GM21447 (cell line): ENCODE results near the gene DDX17.

Experiments used
- ATAC-seq: cut with Tn5 transposase; IDR thresholded peaks from one replicate; pipeline ENCODE4 v1.9.1; 2021; ENCODE audit not compliant: unreplicated experiment

The DDX17 gene

DNA sequence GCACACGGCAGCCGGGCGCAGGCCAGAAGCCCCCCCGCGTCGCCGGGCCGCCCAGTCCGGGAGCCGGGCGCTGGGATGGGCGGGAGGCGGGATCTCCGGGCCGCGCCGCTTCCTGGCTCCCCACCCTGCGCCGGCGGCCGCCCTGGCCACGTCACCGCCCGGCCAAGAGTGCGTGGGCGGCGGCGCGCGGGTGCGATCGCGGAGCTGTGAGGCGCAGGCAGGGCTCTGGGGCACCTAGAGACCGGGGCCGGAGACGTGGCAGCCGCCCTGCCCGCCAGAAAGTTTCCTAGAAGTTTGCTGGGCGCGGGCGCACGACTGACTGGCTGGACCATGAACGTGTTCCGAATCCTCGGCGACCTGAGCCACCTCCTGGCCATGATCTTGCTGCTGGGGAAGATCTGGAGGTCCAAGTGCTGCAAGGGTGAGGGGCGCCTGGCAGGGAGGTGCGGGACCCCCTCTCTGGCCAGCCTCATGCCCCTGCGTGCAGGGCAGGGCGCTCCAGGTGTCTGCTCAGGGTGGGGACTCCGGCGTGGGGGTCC is 38.1 kb downstream of the DDX17 start, which contains the start of gene KDELR3:
Gene KDELR3 (plus strand): TSS at position 193 of the 539 bp plus-strand sequence. CDS start 138 bp downstream, at position 331.
- ATAC-seq, result no peak

DNA sequence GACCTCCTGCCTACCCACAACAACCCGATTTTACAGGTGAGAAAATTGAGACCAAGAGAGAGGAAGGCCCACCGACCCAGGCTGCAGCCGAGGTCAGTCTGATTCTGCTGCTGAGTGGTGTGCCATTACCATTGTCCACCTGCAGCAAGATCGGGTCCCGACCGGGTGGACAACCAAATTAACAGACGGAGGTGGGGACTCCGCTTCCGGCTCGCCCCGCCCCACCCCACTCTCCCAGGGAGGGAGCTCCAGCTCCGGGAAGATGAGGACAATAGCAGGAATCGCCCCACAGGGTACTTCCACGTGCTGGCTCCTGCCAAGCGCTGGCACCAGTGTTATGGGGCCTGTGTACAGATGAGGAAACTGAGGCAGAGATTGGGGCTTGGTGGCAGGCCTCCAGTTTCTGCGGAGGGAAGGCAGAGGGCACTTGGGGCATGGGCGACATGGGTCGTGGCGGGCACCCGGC is 38.6 kb downstream of the DDX17 start:
- no peak for ATAC-seq

DNA sequence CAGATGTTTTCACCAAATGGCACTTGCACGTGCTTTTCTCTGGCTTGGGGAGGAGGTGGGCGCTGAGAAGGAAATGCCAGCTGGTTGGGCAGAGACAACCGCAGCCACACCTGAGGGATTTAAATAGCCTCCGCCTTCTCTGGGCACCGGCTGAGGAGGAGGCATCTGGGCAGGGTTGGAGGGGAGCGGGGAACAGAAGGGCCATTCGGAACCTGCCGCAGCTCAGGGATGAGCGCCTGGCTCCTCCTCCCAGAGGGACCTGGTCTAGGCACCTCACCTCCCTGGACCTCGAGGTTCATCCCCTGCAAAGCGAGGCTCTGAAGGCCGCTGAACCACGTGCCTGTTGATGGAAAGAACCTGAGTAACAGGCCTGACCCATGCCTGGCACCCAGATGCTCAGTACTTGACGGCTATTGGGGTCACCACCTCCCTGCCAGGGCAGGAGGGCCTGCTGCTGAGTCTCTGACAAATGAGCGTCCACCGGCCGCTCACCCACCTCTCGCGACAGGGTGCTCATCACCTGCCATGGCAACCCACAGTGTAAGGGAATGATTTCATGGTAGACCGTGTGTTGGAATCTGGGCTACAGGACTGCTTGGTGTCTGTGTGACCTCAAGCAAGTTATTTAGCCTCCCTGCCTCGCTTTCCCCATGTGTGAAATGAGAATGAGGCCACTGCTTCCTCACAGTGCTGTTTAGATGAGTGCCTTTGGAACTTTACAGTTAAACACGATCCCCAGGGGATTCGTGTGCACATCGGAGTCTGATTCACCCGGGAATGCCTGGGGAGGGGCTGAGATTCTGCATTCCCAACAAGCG is 40.2 kb downstream of the DDX17 start:
- no peak for ATAC-seq

DNA sequence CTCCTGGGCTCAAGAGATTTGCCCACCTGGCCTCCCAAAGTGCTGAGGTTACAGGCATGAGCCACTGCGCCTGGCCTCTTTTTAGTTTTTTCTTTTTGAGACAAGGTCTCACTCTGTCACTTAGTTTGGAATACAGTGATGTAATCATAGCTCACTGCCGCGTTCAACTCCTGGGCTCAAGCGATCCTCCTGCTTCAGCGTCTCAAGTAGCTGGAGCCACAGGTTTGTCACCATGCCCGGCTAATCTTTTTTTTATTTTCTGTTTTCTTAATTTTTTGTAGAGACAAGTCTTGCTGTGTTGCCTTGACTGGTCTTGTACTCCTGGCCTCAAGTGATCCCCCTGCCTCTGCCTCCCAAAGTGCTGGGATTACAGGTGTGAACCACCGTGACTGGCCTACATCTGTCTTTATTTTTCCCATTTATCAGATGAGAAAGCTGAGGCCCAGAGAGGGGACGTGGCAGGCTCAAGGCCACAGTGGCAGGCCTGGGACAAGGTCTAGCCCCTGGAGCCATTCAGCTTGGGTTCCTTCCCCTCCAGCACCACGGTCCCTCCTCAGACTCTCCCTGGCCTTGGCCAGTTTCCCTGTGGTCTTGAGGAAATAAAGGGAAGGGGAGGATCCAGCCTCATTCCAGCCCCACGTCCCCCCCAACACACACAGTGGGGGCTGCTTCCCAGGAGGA is 41.0 kb downstream of the DDX17 start:
- no peak for ATAC-seq

DNA sequence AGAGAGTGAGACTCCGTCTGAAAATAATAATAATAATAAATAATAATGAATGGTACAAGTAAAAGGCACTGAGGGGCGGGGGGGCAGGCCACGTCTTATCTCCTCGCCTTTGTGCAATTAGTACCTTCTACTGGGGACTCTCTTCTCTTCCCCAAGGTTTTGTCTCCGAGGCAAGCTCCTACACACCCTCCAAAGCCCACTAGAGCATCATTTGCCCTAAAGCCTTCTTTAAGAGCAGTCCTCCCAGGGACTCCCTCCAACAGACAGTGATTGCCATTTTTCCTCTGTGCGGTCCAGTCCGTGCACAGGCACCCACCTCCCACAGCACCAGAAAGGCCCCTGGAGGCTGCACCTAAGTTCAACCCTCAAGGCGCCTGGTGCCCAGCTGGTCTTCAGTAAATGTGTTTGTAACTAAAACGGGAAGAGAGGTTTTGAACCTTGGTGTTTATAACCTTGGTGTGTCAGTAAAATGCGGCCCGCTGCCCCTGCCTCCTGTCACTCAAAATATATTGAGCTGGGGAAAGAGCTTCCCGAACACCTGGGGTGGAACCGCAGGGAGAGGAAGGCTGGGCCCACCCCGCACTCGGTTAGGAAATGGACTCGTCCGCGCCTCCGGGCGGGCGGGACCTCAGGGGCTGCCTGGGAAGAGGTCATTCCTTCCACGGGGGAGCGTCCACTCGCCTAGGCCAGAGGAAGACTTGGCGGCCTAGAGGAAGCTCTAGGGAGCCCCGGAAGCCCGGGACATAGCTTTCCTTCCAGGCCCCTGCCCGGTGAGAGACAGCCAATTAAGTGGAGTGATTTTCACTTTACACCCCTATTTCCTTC is 42.9 kb downstream of the DDX17 start:
- no peak for ATAC-seq

DNA sequence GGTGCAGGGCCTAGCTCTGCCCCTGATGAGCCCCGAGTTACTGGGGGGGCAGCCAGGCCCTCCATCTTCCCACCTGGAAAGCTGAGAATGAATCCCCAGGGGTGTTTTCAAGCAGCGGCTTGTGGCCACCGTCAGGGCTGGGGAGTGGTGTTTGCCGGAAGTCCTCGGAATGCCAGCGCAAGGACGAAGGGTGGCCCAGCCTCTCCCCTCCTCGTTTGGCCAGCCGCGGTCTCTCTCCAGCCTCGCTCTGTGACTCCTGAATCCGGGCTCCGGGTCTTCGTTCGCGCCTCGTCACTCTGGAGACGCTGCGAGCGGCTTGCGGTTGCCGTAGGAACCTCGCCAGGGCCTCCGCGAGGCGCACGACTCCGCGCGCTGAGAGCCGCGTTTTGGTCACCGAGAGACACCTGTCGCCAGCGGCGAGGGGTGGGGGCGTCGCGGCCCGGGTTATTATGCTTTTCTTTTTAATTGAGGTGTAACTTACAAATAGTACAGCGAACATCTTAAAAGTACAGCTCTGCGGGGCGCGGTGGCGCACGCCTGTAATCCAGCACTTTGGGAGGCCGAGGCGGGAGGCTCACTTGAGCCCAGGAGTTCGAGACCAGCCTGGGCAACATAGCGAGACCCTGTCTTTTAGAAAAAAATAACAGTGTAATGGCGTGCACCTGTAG is 44.6 kb downstream of the DDX17 start:
- ATAC-seq, result no peak

DNA sequence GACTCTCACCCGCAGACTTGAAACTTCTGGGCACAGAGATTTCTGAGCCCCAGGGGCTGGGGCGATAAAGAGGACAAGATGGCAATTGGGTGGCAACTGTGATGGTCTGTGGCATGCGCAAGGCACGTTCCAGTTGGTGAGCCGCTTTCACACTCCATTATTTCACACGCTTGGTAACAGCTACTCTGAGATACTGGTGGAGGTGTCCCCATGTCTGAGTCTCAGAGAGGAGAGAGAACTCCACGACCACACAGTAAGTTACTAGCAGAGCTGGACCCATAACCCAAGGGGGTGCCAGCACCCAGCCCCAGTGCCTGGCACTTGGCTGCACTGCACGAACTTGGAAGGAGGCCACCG is 45.1 kb downstream of the DDX17 start:
- ATAC-seq, result no peak

DNA sequence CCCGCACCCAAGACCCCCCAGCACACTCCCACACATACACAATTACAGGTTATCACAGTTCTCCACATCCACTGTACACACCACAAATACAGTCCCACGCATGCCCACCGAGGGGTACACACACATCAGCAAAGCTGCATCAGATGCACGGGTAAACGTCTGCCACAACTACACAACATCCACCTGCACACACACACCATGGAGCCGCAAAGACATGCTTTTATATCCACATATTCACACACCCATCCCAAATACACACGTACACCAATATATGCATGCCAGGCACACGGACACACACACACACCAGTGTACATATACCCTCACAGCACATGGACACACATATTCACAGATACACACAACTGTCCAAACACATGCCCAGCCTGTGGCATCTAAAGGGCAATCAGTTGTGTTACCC is 45.7 kb downstream of the DDX17 start:
- ATAC-seq, result no peak

DNA sequence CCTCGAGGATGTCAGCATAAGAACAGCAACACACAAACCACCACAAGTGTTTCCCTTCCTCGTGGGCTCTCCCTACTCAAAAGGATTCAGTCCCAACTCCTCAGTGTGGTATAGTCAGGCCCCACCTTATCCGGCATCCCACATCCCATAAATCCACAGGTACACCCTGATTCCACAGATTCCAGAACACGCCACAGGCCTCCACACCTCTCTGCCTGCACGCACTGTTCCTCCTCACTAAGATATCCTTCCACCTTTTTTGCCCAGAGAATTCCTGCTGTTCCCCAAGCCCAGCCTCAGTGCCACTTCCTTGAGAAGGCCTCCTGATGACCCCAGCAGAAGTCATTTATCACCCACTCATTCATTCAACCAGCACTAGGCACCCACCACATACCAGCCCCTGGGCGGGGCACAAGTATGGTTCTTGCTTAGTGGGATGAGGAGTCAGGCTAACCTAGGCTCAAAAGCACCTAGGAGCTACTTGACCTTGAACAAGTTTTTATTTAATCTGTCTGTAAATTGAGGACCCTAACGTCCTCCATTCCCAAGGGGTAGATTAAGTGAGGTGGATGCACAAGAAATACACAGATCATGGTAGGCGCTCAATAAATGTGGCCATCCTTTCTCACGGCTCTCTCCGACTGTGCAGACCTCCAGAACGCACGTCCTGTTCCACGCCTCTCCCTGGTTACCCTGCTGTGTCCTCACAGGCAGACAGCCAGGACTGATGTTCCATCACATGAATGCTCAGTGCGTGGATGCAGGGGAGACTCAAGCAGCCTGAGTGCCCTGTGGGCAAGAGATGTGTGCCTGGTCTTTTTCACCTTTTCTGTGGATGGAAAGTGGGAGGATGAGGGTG is 49.0 kb downstream of the DDX17 start:
- no peak for ATAC-seq

DNA sequence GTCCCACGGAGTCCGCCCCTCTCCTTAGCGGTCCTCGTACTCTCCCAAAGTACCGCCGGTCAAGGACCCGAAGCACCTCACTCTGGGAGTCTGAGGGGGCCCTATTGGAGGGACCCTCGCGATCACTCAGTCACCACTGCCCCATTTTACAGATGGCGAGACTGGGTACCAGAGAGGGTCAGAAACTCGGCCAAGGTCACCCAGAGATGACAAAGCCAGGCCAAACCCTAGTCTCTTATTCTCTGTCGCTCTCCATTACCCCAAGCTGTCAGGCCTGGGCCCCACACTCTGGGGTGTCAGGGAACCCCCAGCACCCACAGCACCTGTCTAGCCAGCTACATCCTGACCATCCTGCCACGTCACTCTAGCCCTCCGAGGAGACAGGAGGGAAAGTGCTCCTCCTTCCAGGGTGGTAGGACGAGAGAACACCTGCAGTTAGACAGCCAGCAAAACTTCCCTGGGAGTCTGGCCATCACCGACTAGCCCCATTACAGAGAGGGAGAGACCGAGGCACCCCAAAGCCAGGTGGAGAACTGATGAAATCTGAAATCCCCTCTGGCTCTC is 49.8 kb downstream of the DDX17 start:
- ATAC-seq, result no peak

DNA sequence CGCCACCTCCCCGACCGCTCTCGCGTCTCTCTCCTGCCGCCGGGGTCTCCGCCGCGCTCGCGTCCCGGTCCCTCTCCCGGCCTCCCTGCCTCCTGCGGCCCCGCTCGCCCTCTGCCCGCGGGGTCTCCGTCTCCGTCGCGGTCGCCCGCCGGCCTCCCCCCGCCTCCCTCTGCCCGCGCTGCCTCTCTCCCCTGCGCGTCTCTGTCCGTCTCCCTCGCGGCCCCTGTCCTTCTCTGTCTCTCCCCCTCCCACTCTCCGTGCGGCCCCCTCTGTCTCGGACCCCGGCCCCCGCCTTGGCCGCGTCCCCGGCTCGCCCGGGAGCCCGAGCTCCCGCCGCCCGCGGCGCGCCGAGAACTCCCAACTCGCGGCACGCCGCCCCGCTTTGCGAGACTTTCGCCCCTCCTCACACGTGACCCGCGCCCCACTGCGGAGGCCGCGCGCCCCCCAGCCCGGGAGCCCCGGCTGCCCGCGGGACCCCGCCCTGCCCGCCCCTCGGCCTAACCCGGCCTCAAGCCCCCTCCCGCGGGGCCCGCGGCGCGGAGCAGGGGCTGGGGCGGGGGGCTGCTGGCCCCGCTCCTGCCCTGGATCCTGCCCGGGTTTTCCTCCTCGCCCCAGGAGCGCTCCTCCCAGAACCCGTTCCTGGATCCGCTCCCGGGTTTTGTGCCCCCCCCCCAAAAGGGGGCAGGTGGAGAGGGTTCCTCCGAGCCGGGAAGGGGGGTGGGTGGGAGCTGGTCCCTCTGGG is 50.4 kb downstream of the DDX17 start:
- no peak for ATAC-seq

DNA sequence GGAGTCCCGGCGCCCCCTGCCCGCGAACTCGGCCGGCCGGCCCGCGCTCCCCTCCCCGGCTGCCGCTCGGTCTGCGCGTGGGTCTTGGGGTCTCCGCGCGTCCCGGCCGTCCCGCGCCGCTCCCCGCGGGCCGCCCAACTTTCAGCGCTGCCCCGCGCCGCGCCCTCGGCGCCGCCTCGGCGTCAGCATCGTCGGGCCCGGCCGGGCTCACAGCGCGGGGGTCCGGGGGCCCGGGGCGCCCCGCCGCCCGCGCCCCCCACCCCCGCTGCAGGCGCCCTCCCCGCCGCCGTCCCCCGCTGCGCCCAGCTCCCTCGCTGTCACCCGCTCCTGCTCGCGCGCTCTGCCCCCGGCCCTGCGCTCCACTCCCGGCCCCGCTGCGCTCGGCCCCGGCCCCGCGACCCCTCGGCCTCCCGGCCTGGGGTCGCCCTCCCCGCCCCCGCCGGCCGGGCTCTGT is 51.0 kb downstream of the DDX17 start, which contains the start of gene KCNJ4:
Gene KCNJ4 (minus strand): TSS at position 124 of the 454 bp plus-strand sequence. CDS start 27,067 bp downstream, outside the sequence.
- ATAC-seq, result no peak

DNA sequence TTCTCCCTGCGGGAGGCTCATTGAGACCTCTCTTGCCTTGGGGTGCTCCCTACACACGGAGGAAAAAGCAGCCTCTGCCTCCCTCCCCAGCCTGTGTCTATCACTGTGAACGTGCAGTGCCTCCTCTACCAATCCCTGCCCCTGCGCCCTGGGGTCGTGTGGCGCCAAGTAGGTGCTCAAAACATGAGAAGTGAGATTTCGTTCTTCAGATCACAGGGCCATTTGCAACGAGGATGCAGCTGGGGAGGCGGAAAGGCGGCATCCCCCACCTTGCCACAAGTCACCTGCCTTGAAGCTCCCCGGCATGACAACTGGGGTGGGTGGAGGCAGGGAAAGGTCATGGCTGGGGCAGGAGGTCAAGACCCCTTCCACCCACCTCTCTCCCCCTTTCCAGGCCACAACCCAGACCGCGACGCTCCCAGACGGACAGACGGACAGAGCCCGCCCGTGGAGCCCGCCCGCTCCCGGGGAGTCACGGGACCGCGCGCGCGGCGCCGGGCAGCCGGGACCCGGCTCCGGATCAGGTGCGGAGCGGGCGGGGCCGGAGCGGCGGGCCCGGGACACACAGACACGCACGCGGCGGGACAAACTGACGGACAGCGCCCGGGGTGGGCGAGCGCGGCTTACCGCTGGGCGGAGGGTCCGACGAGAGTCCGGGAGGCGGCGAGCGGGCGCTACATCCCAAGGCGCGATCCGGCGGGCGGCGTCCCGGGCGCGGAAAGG is 51.6 kb downstream of the DDX17 start:
- ATAC-seq, result no peak

DNA sequence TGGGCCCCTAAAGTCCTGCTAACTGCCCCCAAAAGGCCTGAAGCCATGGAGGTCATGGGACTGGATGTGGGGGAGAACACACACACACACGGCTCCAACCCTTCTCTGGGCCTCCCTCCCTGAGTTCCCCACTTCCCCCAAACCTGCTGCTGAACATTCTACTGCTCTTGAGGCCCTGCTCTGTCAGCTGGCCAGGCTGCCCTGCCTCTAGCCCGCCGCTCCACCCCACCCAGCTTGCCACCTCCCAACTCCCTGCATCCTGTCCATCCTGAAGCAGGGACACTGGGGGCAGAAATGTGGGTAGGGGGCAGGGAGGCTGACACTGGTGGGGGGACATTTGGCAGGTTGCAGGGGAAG is 52.1 kb downstream of the DDX17 start:
- no peak for ATAC-seq

DNA sequence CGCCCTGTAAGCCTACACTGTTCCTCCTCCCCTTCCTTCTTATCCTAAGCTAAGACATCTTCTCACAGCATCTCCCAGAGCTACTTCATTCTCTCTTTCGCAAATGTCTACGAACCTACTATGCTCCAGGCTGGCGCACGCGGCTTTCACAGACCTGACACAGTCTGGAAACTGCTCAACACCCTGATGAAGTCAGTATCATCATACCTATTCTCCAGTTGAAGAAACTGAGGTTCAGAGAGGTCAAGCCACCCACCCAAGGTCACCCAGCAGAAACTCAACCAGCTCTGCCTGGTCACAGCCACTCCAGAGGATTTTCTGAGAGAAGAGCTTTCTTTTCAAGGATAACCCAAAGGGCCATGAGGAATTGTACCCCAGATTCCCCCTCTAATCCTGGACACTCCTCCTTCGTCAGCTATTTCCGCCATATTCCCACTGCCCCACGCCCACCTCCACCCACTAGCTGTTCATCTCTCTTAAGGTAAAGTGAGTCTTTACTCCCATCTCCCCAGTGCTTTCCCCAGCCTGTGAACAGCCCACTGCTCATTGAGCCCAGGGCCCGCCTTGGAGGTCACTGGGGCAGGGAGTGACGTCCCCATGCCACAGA is 52.9 kb downstream of the DDX17 start:
- ATAC-seq, result no peak

DNA sequence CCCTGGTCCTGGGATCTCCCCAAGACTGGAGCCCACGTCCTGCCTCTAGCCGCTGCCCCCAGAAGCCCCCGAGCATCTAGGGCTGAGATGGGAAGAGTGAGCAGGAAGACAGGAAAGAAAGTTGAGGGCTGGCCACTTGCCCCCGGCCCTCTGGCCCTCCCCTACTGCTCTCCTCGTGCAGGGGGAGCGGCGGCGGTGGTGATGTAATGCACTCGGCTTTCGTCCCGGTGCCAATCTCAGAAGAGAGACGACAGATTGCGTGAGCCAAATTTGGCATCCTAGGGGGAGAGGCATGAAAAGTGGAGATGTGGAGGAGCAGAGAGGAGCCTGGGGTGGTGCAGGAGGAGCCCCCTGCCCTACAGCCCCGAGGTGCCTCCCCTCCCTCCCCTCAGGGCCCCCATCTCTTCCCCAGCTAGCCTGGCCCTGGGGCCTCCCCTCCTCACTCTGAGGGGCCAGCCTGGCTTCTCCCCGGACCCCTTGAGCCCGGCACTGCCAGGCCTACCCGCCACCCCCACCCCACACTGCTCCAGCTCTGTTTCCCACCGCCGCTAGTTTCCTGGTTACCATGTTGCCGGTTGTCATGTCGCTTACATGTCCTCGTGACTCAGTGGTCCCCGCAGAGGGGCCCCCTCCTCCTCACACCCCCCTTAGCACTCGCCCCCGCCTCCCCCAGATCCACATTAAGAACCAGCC is 53.6 kb downstream of the DDX17 start:
- ATAC-seq, result no peak

DNA sequence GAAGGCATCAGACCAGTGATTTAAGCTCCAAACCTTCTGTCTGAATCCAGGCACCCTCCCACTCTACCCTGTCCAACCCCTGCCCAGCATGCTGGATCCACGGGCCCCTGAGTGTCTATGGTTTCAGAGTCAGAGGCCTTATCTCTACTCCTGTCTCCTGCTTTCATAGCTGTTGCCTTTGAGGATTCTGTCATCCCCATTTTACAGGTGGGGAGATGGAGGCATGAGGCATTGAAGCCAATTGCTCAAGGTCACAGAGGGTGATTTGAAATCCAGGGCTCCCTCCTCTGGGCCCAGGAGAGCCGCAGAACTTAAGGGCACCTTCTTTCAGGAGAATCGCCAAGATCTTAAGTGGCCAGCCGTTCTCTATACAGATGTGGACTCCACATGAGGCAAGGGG is 54.2 kb downstream of the DDX17 start:
- no peak for ATAC-seq
